ENCODE results near the gene ZBTB16. TPM values are rescaled to one million over a fixed set of nuclear protein-coding genes. Genes with fewer than 3 reads are reported as not detected.

ZBTB16 gene
- total and polyA plus RNA-seq, 9 donors = 12.7 to 160 (median 68.7) TPM

DNA sequence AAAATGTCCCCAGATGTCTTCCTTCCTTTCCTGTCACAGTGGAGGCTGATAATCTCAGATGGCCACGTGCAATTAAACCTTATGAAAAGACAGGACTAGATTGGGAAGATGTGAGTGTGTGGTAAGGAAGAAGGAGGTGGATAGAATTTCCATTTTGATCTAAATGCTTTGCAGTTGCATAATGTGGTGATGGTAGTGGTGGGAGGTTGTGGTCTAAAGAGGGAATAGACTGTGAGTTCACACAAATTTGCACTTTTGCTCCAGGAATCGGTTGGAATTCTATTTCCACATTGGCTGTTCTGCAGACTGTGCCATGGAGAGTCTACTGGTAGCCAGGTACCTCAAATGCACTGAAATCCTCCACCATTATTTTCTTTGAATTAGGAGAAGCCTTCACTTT lies 93.3 kb downstream of the ZBTB16 start:
- Histone ChIP-seq H3K36me3 (no peaks in the 10 kb centered on the region), H3K4me1 (ENCODE audit: insufficient read depth) (peaks cover 40% of the 10 kb centered on the region), H3K27me3 (no peaks in the 10 kb centered on the region), H3K9me3 (no peaks in the 10 kb centered on the region), H3K27ac (peak overlapping the region in 1 of 2 donors; percentile 87), H3K4me3 (no peak overlapping the region)
- WGBS, 3 donors = 63 to 82% (median 79%) methylated on average over 2 of the region's 2 CpGs
- TF ChIP-seq, protein P1, sequence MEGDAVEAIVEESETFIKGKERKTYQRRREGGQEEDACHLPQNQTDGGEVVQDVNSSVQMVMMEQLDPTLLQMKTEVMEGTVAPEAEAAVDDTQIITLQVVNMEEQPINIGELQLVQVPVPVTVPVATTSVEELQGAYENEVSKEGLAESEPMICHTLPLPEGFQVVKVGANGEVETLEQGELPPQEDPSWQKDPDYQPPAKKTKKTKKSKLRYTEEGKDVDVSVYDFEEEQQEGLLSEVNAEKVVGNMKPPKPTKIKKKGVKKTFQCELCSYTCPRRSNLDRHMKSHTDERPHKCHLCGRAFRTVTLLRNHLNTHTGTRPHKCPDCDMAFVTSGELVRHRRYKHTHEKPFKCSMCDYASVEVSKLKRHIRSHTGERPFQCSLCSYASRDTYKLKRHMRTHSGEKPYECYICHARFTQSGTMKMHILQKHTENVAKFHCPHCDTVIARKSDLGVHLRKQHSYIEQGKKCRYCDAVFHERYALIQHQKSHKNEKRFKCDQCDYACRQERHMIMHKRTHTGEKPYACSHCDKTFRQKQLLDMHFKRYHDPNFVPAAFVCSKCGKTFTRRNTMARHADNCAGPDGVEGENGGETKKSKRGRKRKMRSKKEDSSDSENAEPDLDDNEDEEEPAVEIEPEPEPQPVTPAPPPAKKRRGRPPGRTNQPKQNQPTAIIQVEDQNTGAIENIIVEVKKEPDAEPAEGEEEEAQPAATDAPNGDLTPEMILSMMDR (IDR thresholded peaks at IDR 0.05) = no peak
- TF ChIP-seq EP300 (IDR thresholded peaks at IDR 0.05) = no peak
- TF ChIP-seq POLR2A (IDR thresholded peaks at IDR 0.05) = no peak
- DNase-seq = no peak
- intact Hi-C loops (cut with DNase I) = no loop called here

DNA sequence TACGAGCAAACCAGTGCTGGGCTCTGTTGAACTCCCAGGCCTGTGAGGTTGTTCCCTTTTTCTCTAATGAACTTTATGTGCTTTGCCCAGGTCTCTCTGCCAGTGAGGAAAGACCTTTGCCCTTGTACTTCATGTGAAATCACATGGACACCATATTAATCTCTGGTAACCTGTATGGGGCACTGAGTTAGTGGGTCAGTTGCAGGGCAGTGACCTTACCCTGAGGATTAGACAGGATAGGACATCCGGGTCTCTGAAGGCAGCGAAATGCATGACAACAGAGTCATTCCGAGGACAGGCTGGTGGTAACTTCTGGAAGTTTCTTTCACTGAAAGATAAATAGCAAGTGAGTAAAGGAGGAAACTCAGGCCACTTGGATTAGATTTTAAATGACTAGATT lies 93.7 kb downstream of the ZBTB16 start:
- H3K27me3 ChIP-seq = no peaks in the 10 kb centered on the region
- DNase-seq = no peak
- peaks cover 37% of the 10 kb centered on the region for H3K4me1 ChIP-seq (ENCODE audit: insufficient read depth)
- TF ChIP-seq POLR2A (IDR thresholded peaks at IDR 0.05) = peak; percentile 16
- TF ChIP-seq, protein P1 (IDR thresholded peaks at IDR 0.05) = no peak
- TF ChIP-seq EP300 (IDR thresholded peaks at IDR 0.05) = no peak
- H3K4me3 ChIP-seq = no peak overlapping the region
- H3K36me3 ChIP-seq = no peaks in the 10 kb centered on the region
- peak overlapping the region in 1 of 2 donors; percentile 87 for H3K27ac ChIP-seq
- H3K9me3 ChIP-seq = no peaks in the 10 kb centered on the region
- intact Hi-C loops (cut with DNase I) = no loop called here
- 89 to 95% (median 93%) methylated on average over 4 of the region's 4 CpGs for WGBS, 3 donors

DNA sequence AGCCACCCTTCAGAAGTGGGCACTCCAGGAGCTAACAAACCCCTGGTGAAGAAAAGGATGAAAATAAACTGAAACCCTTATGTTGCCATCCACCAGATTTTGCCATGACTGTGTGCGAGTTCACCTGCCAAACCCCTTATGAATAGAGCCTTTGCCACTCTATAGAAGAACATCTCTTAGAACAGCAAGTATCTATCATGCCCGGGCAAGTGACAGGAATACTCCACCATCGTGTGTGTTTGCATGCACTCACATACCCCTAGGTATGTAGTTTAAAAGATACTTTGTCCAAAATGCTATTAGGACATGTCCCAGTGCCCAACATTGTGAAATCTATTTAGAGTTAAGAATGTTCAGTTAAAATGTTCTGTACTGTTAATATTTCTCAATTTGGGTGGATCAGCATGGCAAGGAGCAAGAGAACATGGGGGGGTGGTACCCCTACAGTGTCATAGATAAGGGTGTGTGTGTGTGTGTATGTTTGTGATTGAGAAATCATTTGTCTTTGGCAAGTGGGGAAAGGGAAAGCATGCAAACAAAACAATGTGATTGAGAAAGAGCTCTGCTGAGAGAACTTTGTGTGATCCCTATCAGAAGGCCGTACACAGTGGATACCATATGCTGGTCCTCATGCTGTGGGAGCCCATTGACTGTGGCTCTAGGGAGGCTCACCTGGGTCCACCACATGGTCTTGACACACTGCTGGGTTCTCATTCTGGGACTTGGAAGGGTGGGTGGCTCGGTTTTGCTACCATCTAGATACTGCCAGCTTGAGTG lies 94.9 kb downstream of the ZBTB16 start:
- Histone ChIP-seq H3K27ac (peak overlapping the region; percentile 28 to 87), H3K9me3 (no peaks in the 10 kb centered on the region), H3K36me3 (no peaks in the 10 kb centered on the region), H3K4me1 (ENCODE audit: insufficient read depth) (peaks cover 39% of the 10 kb centered on the region), H3K4me3 (no peak overlapping the region), H3K27me3 (no peaks in the 10 kb centered on the region)
- peak in 2 of 5 donors; percentile 54 to 80 for DNase-seq
- TF ChIP-seq EP300 (IDR thresholded peaks at IDR 0.05) (peak; percentile 100), POLR2A (IDR thresholded peaks at IDR 0.05) (peak; percentile 28)
- TF ChIP-seq, protein P1 (IDR thresholded peaks at IDR 0.05) = no peak
- intact Hi-C loops (cut with DNase I) = no loop called here
- 75 to 81% (median 79%) methylated on average over 5 of the region's 5 CpGs for WGBS, 3 donors

DNA sequence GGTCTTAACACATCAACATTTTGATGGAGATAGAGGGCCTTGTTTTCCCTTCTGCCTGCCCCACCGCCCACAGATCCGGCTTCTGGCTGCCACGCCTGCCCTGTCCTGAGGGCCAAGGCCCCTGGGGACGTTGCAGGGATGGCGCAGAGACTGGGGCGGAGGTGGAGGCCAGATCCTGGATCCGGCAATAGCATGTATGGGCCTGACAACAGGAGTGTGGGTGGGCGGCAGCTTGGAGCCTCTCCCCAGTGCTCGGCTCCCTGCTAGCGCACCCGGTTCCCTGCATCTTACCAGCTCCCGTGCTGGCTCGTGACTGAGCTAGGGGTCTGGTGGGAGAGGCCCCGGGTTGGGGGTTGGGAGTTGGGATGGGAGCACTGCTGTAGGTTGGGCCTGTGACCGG lies 95.6 kb downstream of the ZBTB16 start:
- H3K36me3 ChIP-seq = no peaks in the 10 kb centered on the region
- TF ChIP-seq POLR2A (IDR thresholded peaks at IDR 0.05) (no peak), EP300 (IDR thresholded peaks at IDR 0.05) (no peak)
- TF ChIP-seq, protein P1 (IDR thresholded peaks at IDR 0.05) = no peak
- H3K4me1 ChIP-seq (ENCODE audit: insufficient read depth) = peaks cover 39% of the 10 kb centered on the region
- DNase-seq = no peak
- no peaks in the 10 kb centered on the region for H3K27me3 ChIP-seq
- H3K4me3 ChIP-seq = no peak overlapping the region
- 88 to 92% (median 90%) methylated on average over 12 to 15 of the region's 15 CpGs for WGBS, 3 donors
- intact Hi-C loops (cut with DNase I) = no loop called here
- peak overlapping the region; percentile 25 to 87 for H3K27ac ChIP-seq
- H3K9me3 ChIP-seq = no peaks in the 10 kb centered on the region

Measured in ovary (tissue), 9 donors.